WTC11 (cell line): ENCODE data around the gene ZNF483. TPM values are rescaled to one million over a fixed set of nuclear protein-coding genes. Genes with fewer than 3 reads are reported as not detected.

Source experiments
- ATAC-seq: fragments of 200-7000 bp; cut with Tn5 transposase; 2 replicates; pipeline ENCODE4 v1.10.0; 2021; ENCODE audit warnings: mild to moderate bottlenecking, moderate library complexity
- CTCF ChIA-PET: fragments of 300-600 bp; sonication (Branson Sonifier 250); formaldehyde crosslinking; loops from one replicate; lab custom pipeline; 2021; ENCODE audit warnings: antibody characterized with exemption; lab: Charles Lee
- POLR2A ChIA-PET: fragments of 350-600 bp; sonication (Branson Sonifier 250); formaldehyde crosslinking; loops from one replicate; lab custom pipeline; 2021; ENCODE audit warnings: antibody characterized with exemption; lab: Charles Lee
- DNase-seq: peaks from one replicate; pipeline ENCODE4 v3.0.0; 2021; ENCODE audit warnings: low spot score
- H3K27ac Mint-ChIP-seq: 2 replicates; pipeline ENCODE4 v1.8.0; 2021; ENCODE audit warnings: mixed read lengths
- H3K27me3 Mint-ChIP-seq: 2 replicates; pipeline ENCODE4 v1.8.0; 2021; ENCODE audit warnings: low read depth, mild to moderate bottlenecking, moderate library complexity, mixed read lengths
- H3K36me3 Mint-ChIP-seq: 2 replicates; pipeline ENCODE4 v1.8.0; 2021; ENCODE audit warnings: mixed read lengths
- H3K4me1 Mint-ChIP-seq: 2 replicates; pipeline ENCODE4 v1.8.0; 2022; ENCODE audit warnings: mixed read lengths
- H3K4me3 Mint-ChIP-seq: 2 replicates; pipeline ENCODE4 v1.8.0; 2021; ENCODE audit warnings: mild to moderate bottlenecking, moderate library complexity, mixed read lengths
- H3K9me3 Mint-ChIP-seq: 2 replicates; pipeline ENCODE4 v1.8.0; 2021; ENCODE audit warnings: mixed read lengths
- EMX1 ChIP-seq: fragments of 250-450 bp; sonication (Bioruptor Pico); IDR thresholded peaks from 2 replicates; pipeline ENCODE4 v1.8.0; 2021; ENCODE audit warnings: mild to moderate bottlenecking
- ESRRA ChIP-seq: sonication (generic); formaldehyde crosslinking; IDR thresholded peaks from 2 replicates; pipeline ENCODE4 v1.8.1; 2022; ENCODE audit warnings: mild to moderate bottlenecking, missing genetic modification reagents, borderline replicate concordance
- FOXK1 ChIP-seq: sonication (generic); formaldehyde crosslinking; IDR thresholded peaks from 2 replicates; pipeline ENCODE4 v1.8.0; 2022; ENCODE audit warnings: mild to moderate bottlenecking, moderate library complexity, missing genetic modification reagents
- FOXP1 ChIP-seq: sonication (generic); formaldehyde crosslinking; IDR thresholded peaks from 2 replicates; pipeline ENCODE4 v1.8.0; 2022; ENCODE audit warnings: missing genetic modification reagents, mild to moderate bottlenecking, moderate library complexity, borderline replicate concordance
- KAT7 ChIP-seq: sonication (generic); formaldehyde crosslinking; IDR thresholded peaks from 2 replicates; pipeline ENCODE4 v1.8.1; 2023; ENCODE audit warnings: missing genetic modification reagents, mild to moderate bottlenecking, borderline replicate concordance
- MXD4 ChIP-seq: fragments of 250-450 bp; sonication (Bioruptor Pico); IDR thresholded peaks from 2 replicates; pipeline ENCODE4 v1.8.0; 2021; ENCODE audit warnings: mild to moderate bottlenecking, moderate library complexity, borderline replicate concordance
- NFE2L1 ChIP-seq: sonication (generic); formaldehyde crosslinking; IDR thresholded peaks from 2 replicates; pipeline ENCODE4 v1.8.1; 2023; ENCODE audit warnings: missing genetic modification reagents
- OVOL2 ChIP-seq: fragments of 250-450 bp; sonication (Bioruptor Pico); IDR thresholded peaks from 2 replicates; pipeline ENCODE4 v1.9.0; 2021; ENCODE audit warnings: mild to moderate bottlenecking, borderline replicate concordance
- SMAD3 ChIP-seq: sonication (generic); formaldehyde crosslinking; IDR thresholded peaks from 2 replicates; pipeline ENCODE4 v1.8.0; 2022; ENCODE audit warnings: missing genetic modification reagents, mild to moderate bottlenecking, borderline replicate concordance
- SOX15 ChIP-seq: fragments of 250-450 bp; sonication (Bioruptor Pico); IDR thresholded peaks from 2 replicates; pipeline ENCODE4 v1.9.0; 2021; ENCODE audit warnings: mild to moderate bottlenecking
- total RNA-seq: library from RNA; stranded (reverse); gene quantifications from 3 replicates; pipeline ENCODE4 v1.2.3, GENCODE V29; 2021
- TF ChIP-seq, protein P1 (sequence below): sonication (generic); formaldehyde crosslinking; IDR thresholded peaks from 2 replicates; pipeline ENCODE4 v1.8.1; 2022; ENCODE audit warnings: mild to moderate bottlenecking, missing genetic modification reagents, moderate library complexity, borderline replicate concordance
- TF ChIP-seq, protein P2 (sequence below): sonication (generic); formaldehyde crosslinking; IDR thresholded peaks from 2 replicates; pipeline ENCODE4 v1.8.1; 2023; ENCODE audit warnings: mild to moderate bottlenecking, missing genetic modification reagents, moderate library complexity
- TF ChIP-seq, protein P3 (sequence below): sonication (generic); formaldehyde crosslinking; IDR thresholded peaks from 2 replicates; pipeline ENCODE4 v1.8.0; 2023; ENCODE audit warnings: missing genetic modification reagents, mild to moderate bottlenecking, borderline replicate concordance
- TF ChIP-seq, protein P4 (sequence below): sonication (generic); formaldehyde crosslinking; IDR thresholded peaks from 2 replicates; pipeline ENCODE4 v1.8.1; 2023; ENCODE audit warnings: mild to moderate bottlenecking, moderate library complexity, missing genetic modification reagents
- TF ChIP-seq, protein P5 (sequence below): sonication (generic); formaldehyde crosslinking; conservative IDR thresholded peaks from 2 replicates; pipeline ENCODE4 v1.8.1; 2022; ENCODE audit warnings: mild to moderate bottlenecking, missing genetic modification reagents

The ZNF483 gene
- total RNA-seq, 1 experiment from 2014 or later, result 77.4 TPM

DNA sequence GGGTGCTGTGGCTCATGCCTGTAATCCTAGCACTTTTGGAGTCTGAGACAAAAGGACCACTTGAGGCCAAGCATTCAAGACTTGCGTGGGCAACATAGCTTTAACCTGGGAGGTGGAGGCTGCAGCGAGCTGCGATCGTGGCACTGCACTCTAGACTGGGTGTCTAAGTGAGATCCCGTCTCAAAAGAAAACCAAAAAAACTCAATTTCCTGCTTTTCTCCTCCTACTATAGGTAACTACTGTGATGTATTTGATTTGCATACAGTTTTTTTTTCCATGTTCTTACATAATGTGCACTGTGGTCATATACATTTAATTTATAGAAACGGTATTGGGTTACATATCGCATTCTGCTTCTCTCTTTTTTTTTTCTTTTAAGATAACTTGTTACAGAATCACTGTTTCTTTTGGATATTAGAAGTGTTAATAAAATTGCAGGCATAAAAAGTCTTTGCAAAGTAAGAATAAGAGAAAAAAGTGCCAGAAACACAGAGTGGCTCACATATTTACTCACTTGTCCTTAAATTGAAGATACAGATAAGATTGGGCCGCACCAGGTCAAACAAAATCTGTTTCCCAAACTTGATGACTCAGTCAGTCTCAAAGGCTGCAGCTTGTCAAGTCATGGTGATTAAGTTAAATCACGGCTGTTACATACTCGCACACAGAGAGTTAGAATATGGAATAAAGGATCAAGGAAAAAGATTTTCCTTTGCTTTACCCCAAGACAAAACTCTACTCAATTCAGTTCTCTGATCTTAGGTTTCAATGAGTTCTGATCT lies 76.4 kb downstream of the ZNF483 start:
- POLR2A ChIA-PET, result interaction anchor here (3.5 kb wide), 1 partner anchor 30 kb away, joined by 14 read pairs; the partner anchor contains the start of gene DNAJC25
- H3K4me3 Mint-ChIP-seq, result peak overlapping the region; percentile 38; the same call in 1 of the 2 replicates
- peaks cover 7% of the 10 kb centered on the region; the same call in 1 of the 2 replicates for H3K9me3 Mint-ChIP-seq
- peaks cover 11% of the 10 kb centered on the region for H3K36me3 Mint-ChIP-seq
- H3K27ac Mint-ChIP-seq, result no peak overlapping the region
- TF ChIP-seq NFE2L1 (CRISPR knock-in tag) (no peak), ESRRA (CRISPR knock-in tag) (no peak), KAT7 (CRISPR knock-in tag) (no peak), FOXK1 (CRISPR knock-in tag) (no peak), MXD4 (CRISPR knock-in tag) (no peak), SMAD3 (CRISPR knock-in tag) (no peak), EMX1 (CRISPR knock-in tag) (no peak), SOX15 (no peak)
- TF ChIP-seq, protein P1, sequence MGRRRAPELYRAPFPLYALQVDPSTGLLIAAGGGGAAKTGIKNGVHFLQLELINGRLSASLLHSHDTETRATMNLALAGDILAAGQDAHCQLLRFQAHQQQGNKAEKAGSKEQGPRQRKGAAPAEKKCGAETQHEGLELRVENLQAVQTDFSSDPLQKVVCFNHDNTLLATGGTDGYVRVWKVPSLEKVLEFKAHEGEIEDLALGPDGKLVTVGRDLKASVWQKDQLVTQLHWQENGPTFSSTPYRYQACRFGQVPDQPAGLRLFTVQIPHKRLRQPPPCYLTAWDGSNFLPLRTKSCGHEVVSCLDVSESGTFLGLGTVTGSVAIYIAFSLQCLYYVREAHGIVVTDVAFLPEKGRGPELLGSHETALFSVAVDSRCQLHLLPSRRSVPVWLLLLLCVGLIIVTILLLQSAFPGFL, result no peak
- TF ChIP-seq, protein P2, sequence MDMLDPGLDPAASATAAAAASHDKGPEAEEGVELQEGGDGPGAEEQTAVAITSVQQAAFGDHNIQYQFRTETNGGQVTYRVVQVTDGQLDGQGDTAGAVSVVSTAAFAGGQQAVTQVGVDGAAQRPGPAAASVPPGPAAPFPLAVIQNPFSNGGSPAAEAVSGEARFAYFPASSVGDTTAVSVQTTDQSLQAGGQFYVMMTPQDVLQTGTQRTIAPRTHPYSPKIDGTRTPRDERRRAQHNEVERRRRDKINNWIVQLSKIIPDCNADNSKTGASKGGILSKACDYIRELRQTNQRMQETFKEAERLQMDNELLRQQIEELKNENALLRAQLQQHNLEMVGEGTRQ (CRISPR knock-in tag), result no peak
- TF ChIP-seq, protein P3, sequence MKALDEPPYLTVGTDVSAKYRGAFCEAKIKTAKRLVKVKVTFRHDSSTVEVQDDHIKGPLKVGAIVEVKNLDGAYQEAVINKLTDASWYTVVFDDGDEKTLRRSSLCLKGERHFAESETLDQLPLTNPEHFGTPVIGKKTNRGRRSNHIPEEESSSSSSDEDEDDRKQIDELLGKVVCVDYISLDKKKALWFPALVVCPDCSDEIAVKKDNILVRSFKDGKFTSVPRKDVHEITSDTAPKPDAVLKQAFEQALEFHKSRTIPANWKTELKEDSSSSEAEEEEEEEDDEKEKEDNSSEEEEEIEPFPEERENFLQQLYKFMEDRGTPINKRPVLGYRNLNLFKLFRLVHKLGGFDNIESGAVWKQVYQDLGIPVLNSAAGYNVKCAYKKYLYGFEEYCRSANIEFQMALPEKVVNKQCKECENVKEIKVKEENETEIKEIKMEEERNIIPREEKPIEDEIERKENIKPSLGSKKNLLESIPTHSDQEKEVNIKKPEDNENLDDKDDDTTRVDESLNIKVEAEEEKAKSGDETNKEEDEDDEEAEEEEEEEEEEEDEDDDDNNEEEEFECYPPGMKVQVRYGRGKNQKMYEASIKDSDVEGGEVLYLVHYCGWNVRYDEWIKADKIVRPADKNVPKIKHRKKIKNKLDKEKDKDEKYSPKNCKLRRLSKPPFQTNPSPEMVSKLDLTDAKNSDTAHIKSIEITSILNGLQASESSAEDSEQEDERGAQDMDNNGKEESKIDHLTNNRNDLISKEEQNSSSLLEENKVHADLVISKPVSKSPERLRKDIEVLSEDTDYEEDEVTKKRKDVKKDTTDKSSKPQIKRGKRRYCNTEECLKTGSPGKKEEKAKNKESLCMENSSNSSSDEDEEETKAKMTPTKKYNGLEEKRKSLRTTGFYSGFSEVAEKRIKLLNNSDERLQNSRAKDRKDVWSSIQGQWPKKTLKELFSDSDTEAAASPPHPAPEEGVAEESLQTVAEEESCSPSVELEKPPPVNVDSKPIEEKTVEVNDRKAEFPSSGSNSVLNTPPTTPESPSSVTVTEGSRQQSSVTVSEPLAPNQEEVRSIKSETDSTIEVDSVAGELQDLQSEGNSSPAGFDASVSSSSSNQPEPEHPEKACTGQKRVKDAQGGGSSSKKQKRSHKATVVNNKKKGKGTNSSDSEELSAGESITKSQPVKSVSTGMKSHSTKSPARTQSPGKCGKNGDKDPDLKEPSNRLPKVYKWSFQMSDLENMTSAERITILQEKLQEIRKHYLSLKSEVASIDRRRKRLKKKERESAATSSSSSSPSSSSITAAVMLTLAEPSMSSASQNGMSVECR, result no peak
- TF ChIP-seq, protein P4, sequence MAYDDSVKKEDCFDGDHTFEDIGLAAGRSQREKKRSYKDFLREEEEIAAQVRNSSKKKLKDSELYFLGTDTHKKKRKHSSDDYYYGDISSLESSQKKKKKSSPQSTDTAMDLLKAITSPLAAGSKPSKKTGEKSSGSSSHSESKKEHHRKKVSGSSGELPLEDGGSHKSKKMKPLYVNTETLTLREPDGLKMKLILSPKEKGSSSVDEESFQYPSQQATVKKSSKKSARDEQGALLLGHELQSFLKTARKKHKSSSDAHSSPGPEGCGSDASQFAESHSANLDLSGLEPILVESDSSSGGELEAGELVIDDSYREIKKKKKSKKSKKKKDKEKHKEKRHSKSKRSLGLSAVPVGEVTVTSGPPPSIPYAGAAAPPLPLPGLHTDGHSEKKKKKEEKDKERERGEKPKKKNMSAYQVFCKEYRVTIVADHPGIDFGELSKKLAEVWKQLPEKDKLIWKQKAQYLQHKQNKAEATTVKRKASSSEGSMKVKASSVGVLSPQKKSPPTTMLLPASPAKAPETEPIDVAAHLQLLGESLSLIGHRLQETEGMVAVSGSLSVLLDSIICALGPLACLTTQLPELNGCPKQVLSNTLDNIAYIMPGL (CRISPR knock-in tag), result no peak
- H3K27me3 Mint-ChIP-seq, result peaks cover 8% of the 10 kb centered on the region
- H3K4me1 Mint-ChIP-seq, result peaks cover 13% of the 10 kb centered on the region
- CTCF ChIA-PET, result no interaction called here
- no peak for ATAC-seq
- DNase-seq, result no peak

DNA sequence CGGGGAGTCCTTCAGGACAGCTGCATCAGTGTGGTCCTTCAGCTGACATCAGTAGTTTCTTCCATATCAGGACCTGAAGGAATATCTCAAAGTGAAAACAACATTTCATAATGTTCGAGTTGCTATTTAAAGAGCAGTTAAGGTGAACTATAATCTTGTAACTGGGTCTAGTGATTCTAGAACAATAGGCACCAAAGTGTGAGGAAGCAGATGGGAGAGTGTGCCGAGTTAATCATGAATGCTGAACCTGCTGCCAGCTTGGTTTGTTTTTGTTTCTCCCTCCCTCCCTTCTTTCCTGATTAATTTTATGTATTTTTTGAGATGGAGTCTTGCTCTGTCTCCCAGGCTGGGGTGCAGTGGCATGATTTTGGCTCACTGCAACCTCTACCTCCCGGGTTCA lies 78.1 kb downstream of the ZNF483 start:
- POLR2A ChIA-PET, result no interaction called here
- no peak overlapping the region for H3K27ac Mint-ChIP-seq
- CTCF ChIA-PET, result no interaction called here

More for the DNA sequence above, 78.1 kb downstream of the ZNF483 start:
- Mint-ChIP-seq H3K9me3 (no peaks in the 10 kb centered on the region), H3K27me3 (peaks cover 8% of the 10 kb centered on the region), H3K4me1 (peaks cover 8% of the 10 kb centered on the region; the same call in 1 of the 2 replicates)
- TF ChIP-seq OVOL2 (CRISPR knock-in tag) (no peak), FOXP1 (no peak), NFE2L1 (CRISPR knock-in tag) (no peak)
- TF ChIP-seq, protein P5, sequence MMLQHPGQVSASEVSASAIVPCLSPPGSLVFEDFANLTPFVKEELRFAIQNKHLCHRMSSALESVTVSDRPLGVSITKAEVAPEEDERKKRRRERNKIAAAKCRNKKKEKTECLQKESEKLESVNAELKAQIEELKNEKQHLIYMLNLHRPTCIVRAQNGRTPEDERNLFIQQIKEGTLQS (CRISPR knock-in tag), result no peak
- TF ChIP-seq, all 79 proteins: peak for 0
- Mint-ChIP-seq H3K36me3 (no peaks in the 10 kb centered on the region), H3K4me3 (no peak overlapping the region)
- DNase-seq, result no peak
- ATAC-seq, result no peak
